Hematopoietic multipotent progenitor cell treated with erythropoietin and hydrocortisone succinate and interleukin-3 and kit ligand, for 8 days (in vitro differentiated cells): ENCODE measurements around the gene IL2RA.
"Not testable (repeated sequence)": the region's sequence is repeated elsewhere in the genome, so short reads cannot be mapped to it uniquely, and the experiment has no call there.

Source experiments
- DNase-seq: peaks from one replicate; pipeline ENCODE4 v3.0.0-alpha.2; 2015

The IL2RA gene

GRCh38 chr10:6082496-6083395 is 20.6 kb upstream of the IL2RA start:
- DNase-seq, result no peak

- DNase-seq, result no peak
These were observed 18.3 kb upstream of the IL2RA start for GRCh38 chr10:6080417-6080973.

DNA sequence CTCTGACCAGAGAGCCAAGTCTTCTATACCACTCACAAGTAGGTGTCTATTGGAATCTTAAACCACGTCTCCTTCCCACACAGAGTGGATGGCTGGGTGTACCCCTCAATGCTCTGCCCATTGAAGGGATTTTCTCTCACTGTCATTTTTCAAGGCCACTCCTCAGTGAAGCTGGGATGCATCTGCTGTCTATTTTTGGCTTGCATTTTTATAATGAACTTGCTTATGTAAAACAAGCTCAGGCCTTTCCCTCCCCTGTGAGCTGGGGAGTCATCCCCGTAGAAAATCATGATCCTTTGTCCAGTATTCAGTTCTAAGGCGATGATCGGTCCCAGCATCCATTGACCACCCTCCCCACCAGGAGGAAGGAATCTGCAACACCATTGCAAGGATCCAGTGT is 16.9 kb upstream of the IL2RA start:
- DNase-seq, result no peak

DNA sequence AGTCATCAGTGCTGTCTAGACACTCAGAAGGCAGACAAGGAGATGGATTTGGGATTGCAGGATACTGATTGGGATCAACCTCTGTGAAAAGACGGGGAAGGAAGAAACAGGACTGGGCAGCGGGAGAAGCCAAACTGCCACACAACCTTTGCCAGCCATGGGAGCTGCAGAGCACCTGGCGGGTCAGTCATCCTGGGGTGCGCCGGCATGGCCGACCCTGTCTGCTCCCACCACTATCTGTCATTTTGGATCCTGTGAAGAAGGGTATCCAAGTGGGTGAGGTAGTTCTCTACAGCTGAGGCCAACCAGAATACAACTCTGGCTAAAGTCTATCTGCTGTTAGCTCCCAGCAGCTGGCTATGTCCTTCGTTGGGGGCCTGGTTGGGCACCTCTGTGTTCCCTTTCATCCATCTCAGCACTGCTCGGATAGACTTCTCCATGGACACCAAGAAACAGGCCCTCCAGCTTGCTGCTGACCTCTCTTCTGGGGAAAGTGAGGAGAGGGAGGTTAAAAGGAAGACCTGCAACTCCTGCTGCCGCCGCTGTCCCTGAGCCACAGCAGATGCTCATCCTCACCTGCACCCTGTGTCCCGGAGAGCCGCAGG is 15.0 kb upstream of the IL2RA start:
- DNase-seq, result no peak

DNA sequence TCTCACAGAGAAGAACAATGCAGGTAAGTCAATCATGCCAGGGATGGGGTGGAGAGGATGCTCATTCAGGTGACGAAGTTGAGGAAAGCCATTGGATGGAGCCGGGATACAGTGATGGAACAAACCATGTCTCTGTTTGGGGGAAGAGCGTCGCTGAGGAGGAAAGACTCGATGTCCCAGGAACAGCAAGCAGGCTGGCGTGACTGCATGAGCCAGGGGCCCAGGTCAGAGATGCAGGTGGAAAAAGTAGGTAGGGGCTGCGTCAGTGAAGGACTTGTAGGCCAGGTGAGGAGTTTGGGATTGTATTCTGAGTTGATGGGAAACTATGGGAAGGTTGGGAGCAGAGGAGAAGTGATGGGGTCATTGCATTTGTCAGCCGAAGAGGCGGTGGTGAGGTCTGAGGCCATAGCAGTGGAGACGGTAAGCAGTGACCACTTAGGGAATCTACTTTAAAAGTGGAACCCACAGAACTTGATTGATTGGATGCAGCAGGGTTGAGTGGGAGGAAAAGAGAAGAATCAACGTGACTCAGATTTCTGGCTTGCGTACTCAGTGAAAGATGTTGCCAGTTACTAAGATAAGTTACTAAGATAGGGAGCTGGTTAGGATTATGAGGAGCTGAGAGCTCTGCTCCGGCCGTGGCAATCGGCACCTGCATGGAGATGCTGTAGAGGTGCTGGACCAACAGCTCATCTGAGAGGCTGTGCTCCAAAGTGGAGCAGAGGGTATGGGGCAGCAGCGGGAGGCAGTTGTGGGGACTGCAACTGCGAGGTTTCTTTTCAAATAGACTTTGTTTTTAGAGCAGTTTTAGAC is 12.5 kb upstream of the IL2RA start:
- DNase-seq, result no peak

DNA sequence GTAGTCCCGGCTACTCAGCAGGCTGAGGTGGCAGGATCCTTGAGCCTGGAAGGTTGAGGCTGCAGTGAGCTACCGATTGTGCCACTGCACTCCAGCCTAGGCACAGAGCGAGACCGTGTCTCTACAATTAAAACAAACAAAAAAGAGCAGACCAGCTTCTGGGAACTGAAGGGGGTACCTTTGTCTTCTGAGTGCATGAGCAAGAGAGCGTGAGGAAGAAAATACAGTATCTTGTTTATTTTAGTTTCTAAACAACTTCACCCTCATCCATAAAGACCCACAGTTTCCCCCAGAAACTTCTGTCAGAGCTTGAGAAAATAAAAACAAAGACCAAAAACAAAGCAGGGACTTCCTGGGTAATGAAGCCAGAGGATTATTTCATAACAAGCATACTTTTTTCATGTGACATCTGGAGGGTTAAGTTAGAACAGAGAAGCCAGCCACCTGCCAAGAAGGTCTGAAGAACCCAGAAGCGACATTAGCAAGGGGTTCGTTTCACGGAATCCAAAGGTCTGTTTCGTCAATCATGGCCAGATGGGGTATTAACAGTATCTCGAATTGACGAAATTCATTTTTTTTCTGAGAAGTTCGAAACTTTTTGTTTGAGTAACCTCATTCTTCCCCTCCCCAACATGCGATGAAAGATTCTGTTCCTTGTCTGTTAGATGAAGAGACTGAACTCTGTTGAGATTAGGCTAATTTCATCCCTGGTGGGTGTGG is 10.2 kb upstream of the IL2RA start:
- no peak for DNase-seq

DNA sequence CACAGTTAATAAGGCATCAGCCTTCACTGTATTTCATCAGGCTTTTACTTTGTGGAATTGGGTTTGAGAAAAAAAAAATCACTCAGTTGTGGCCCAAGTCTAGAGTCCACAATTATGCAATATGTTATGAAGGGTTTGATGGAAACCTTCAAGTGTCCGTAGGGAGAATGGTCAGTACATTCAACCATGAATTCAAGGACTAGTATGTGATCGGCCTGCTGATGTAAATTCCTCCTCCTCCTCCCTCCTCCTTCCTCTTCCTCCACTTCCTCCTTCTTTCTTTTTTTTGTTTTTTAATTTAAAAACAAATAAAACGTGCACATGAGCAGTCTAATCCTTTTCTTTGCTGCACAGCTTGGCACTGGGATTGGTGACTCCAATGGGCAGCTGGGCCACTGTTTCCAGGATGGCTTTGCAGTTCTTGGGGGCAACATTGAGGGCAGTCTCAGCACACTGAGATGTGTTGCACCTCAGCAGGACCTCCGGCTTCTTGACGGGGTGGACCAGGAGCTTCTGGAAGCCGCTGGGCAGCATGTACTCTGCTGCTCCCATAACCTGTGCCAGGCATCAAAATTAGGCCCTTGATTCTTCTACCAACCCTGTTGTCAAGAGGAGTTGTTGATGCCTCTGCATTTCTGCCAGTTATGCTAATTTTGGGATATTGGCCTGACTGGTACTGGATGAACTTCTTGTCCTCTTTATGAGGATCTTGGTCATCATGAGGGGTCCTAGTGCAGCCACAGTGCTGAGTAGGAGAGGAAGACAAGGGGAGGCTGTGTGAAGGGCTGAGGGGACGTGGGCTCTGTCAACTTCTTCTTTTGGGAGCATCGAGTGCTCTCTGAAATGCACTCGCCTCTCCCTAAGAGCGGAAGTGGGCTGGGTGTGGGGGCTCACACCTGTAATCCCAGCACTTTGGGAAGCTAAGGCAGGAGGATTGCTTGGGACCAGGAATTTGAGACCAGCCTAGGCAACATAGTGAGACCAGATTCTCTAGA is 9.3 kb upstream of the IL2RA start:
- DNase-seq, result no peak

DNA sequence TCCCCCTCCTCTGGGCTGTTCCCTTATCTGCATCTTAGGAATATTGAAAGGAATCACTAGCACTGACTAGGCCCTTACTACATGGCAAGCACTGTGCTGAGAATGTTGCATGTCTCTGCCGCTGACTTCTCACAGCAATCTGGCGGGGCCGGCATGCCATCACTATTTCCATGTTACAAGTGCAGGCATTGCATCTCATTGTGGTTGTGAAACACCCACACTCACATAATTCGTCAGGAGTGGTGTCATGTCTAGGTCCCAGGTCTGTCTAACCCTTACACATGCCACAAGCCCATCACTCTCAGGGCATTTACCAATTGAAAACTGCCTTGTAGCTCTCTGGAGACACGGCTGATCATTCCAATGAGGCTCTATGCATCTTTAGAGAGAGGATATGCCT is 8.5 kb upstream of the IL2RA start:
- DNase-seq, result no peak

DNA sequence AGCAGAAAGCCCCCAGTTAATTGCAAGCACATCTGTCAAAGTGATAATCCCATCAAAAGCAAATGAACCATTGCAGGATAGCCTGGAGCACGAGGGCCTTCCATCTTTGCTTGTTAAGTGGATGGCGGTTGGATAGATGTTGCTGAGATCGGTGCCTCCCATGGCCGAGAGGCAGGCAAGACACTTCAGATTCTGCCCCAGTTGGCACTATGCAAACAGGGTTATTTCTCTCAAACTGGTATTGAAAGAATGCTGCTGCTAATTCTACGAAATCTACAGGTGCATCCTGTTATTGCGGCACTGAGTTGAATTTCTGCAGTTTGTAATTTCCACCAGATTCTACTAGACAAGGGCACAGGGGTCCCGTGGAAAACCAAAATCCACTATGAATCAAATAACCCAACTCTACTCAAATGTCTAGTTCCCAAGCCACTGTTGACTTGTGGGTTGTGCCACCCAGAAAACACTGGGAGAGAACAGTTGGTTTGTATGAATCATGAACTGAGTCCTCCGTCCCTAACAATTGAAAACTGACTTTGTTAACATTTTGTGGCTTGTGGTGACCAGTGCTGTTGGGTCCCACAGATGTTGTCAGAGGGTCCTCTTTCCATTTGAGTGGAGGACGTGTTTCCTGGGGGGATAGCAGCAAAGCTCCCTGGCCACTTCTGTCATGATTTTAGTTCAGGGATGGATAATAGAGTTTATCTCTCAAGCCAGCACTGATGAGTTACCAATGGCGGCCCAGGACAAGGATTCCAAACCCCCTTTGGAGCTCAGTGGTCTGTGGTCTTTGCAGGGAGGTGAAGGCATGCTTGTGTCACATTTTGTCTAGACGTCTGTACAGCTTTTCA is 7.1 kb upstream of the IL2RA start:
- no peak for DNase-seq

- peak; percentile 49 for DNase-seq
These were observed 6.3 kb upstream of the IL2RA start for GRCh38 chr10:6068422-6068821.

DNA sequence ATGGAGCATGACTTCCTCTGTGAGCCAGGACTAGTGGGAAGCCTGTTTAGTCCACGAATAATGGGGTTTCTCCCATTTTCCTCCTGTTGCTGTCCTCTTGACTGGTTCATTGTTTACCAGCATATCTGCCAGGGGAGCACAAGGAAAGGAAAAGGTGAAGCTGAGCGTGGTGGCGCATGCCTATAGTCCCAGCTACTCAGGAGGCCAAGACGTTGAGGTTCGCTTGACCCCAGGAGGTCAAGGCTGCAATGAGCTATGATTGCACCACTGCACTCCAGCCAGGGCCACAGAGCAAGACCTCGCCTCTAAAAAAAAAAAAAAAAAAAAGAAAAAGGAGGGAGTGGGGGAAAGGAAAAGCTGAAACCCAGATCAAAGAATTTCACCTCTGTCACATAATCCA is 5.8 kb upstream of the IL2RA start:
- no peak for DNase-seq

GRCh38 chr10:6067457-6067856 is 5.3 kb upstream of the IL2RA start:
- DNase-seq, result no peak

DNA sequence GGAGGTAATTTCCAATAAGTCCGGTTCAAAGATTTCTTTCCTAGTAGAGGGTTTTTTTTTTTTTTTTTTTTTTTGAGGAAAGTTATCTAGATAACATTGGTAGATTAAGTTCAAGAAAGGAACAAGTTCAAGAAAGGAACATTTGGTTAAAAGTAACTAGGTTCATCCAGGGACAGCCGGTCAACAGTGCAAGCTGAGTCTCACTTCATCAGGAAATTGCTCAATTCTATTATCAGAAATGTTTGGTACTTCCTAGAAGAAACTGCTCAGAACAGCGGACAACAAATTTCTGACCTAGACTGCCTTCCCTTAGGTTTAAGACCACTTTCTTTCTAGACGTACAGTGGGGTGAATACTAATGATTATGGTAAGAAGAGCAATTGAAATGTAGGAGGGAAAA is 3.7 kb upstream of the IL2RA start:
- DNase-seq, result peak; percentile 45

DNA sequence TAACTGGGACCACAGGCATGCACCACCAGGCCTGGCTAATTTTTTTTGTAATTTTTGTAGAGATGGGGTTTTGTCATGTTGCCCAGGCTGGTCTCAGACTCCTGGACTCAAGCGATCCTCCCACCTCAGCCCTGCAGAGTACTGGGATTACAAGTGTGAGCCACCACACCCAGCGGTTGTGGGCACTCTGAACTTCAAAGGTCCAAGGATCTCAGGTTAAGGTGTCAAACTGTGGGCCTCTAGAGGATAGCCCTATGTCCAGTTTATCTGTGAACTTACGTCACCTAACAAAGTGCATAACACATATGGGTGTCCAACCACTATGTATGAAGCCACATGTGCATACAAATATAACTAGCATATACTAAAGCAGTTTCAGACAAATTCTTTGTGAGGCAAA is 3.2 kb upstream of the IL2RA start:
- no peak for DNase-seq

DNA sequence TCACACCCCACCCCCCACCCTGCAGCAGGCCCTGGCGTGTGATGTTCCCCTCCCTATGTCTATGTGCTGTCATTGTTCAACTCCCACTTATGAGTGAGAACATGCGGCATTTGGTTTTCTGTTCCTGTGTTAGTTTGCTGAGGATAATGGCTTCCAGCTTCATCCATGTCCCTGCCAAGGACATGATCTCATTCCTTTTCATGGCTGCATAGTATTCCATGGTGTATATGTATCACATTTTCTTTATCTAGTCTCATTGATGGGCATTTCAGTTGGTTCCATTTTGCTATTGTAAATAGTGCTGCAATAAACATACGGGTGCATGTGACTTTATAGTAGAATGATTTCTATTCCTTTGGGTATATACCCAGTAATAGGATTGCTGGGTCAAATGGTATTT is 2.6 kb upstream of the IL2RA start:
- DNase-seq, result not testable (repeated sequence)

- DNase-seq, result no peak
These were observed 2.0 kb upstream of the IL2RA start for GRCh38 chr10:6064119-6064518.

GRCh38 chr10:6061056-6061455 is 1.1 kb downstream of the IL2RA start:
- DNase-seq, result no peak

- DNase-seq, result no peak
These were observed 2.7 kb downstream of the IL2RA start for GRCh38 chr10:6059506-6059905.

GRCh38 chr10:6058682-6059475 is 3.3 kb downstream of the IL2RA start:
- no peak for DNase-seq
